Suppressor macrophage treated with lipopolysaccharide for 1 hour (primary cell): ENCODE data around the gene RNF187.
A peak's percentile ranks its signal among the peaks of the same experiment; 100 is the strongest.
"Not testable (repeated sequence)": the region's sequence is repeated elsewhere in the genome, so short reads cannot be mapped to it uniquely, and the experiment has no call there.

Experiments
- DNase-seq, 3 donors: peaks; one replicate each; pipeline ENCODE4 v3.0.0-alpha.2; 2020 to 2022

Gene RNF187

GRCh38 chr1:228488818-228489674 lies 1.9 kb downstream of the RNF187 start:
- DNase-seq: no peak

- no peak for DNase-seq
These were observed 3.2 kb downstream of the RNF187 start for GRCh38 chr1:228490120-228491078.

GRCh38 chr1:228493141-228494043 lies 6.2 kb downstream of the RNF187 start:
- no peak for DNase-seq

GRCh38 chr1:228494044-228494353 lies 6.8 kb downstream of the RNF187 start:
- DNase-seq: no peak

- DNase-seq: no peak
These were observed 7.2 kb downstream of the RNF187 start for GRCh38 chr1:228494391-228494790.

GRCh38 chr1:228494970-228495853 lies 8.0 kb downstream of the RNF187 start:
- DNase-seq: no peak

- DNase-seq: no peak
These were observed 8.9 kb downstream of the RNF187 start for GRCh38 chr1:228496084-228496483.

- DNase-seq: no peak
These were observed 9.3 kb downstream of the RNF187 start for GRCh38 chr1:228496494-228496893.

GRCh38 chr1:228497206-228497605 lies 10.0 kb downstream of the RNF187 start:
- DNase-seq: no peak

- DNase-seq: no peak
These were observed 10.6 kb downstream of the RNF187 start for GRCh38 chr1:228497817-228498216.

GRCh38 chr1:228500143-228500734 lies 13.1 kb downstream of the RNF187 start:
- DNase-seq: peak; percentile 61 to 70 (median 68)

- DNase-seq: peak; percentile 91 to 94 (median 92)
These were observed 14.0 kb downstream of the RNF187 start for GRCh38 chr1:228500901-228501871.

- DNase-seq: no peak
These were observed 15.3 kb downstream of the RNF187 start for GRCh38 chr1:228502522-228502921.

- DNase-seq: not testable (repeated sequence)
These were observed 18.8 kb downstream of the RNF187 start for GRCh38 chr1:228505944-228506343.

GRCh38 chr1:228507961-228508652 lies 20.9 kb downstream of the RNF187 start:
- no peak for DNase-seq

- no peak for DNase-seq
These were observed 21.7 kb downstream of the RNF187 start for GRCh38 chr1:228508840-228509415.

- no peak for DNase-seq
These were observed 23.1 kb downstream of the RNF187 start for GRCh38 chr1:228510101-228510802.

- no peak for DNase-seq
These were observed 23.7 kb downstream of the RNF187 start for GRCh38 chr1:228510803-228511413.
